GM12864 (cell line): Measurements from ENCODE around the gene ZNF775.

Experiments used
- DNase-seq: peaks from one replicate; pipeline ENCODE4 v3.0.0-alpha.2; 2011; ENCODE audit warnings: low read depth
- H3K4me3 ChIP-seq: 2 replicates; pipeline ENCODE4 v1.5.1; 2011; ENCODE audit warnings: mild to moderate bottlenecking, low read depth, low read length, control low read depth
- CTCF ChIP-seq: IDR thresholded peaks from 2 replicates; pipeline ENCODE4 v1.5.1; 2011; ENCODE audit warnings: low read depth, mild to moderate bottlenecking, moderate library complexity, low read length, control low read depth, inconsistent platforms; ENCODE audit errors: missing control alignments

Gene ZNF775

GRCh38 chr7:150345012-150345411 lies 34.1 kb upstream of the ZNF775 start:
- DNase-seq = no peak
- TF ChIP-seq CTCF = no peak
- no peak overlapping the region for H3K4me3 ChIP-seq

- TF ChIP-seq CTCF = no peak
- DNase-seq = no peak
- H3K4me3 ChIP-seq = no peak overlapping the region
Measured at GRCh38 chr7:150346922-150347321, 32.2 kb upstream of the ZNF775 start.

- no peak for TF ChIP-seq CTCF
- H3K4me3 ChIP-seq = no peak overlapping the region
- DNase-seq = no peak
Measured at GRCh38 chr7:150351587-150352194, 27.4 kb upstream of the ZNF775 start.

GRCh38 chr7:150355666-150356059 lies 23.5 kb upstream of the ZNF775 start:
- H3K4me3 ChIP-seq = no peak overlapping the region
- TF ChIP-seq CTCF = no peak
- DNase-seq = no peak

- no peak for DNase-seq
- no peak overlapping the region for H3K4me3 ChIP-seq
- TF ChIP-seq CTCF = peak; percentile 71
Measured at GRCh38 chr7:150356265-150356897, 22.7 kb upstream of the ZNF775 start.

GRCh38 chr7:150357270-150357669 lies 21.9 kb upstream of the ZNF775 start:
- no peak for TF ChIP-seq CTCF
- no peak for DNase-seq
- H3K4me3 ChIP-seq = no peak overlapping the region
